HEK293T (cell line): ENCODE results near the gene CNTNAP1.

Source experiments
- ARNT ChIP-seq: fragments of 450-650 bp; IDR thresholded peaks from 2 replicates; pipeline ENCODE4 v1.6.1; 2017; ENCODE audit warnings: mild to moderate bottlenecking
- ELF4 ChIP-seq: fragments of 450-650 bp; IDR thresholded peaks from 2 replicates; pipeline ENCODE4 v1.6.1; 2017; ENCODE audit warnings: antibody characterized with exemption
- FOXM1 ChIP-seq: fragments of 450-650 bp; IDR thresholded peaks from 2 replicates; pipeline ENCODE4 v1.6.1; 2017; ENCODE audit warnings: mild to moderate bottlenecking, borderline replicate concordance
- TF ChIP-seq, protein P1 (sequence below): fragments of 450-650 bp; IDR thresholded peaks from 2 replicates; pipeline ENCODE4 v1.6.1; 2016

DNA sequence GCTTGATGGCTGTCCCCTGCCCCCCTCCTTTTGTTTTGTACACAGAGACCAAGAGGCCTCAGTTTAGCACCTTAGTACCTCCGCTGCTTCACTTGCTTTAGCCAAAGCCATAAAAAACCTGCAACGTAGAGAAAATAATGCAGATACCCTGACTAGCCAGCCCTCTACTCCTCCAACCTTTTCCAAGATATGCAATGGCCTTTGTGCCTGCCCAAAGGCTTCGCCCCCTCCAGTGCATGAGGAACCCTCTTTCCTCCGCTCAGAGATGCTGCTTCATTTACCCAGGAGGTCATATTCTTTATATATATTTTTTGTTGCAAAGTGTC, 17.0 kb downstream of the CNTNAP1 start:
- TF ChIP-seq ELF4 (no peak), ARNT (no peak), FOXM1 (no peak)
- TF ChIP-seq, protein P1, sequence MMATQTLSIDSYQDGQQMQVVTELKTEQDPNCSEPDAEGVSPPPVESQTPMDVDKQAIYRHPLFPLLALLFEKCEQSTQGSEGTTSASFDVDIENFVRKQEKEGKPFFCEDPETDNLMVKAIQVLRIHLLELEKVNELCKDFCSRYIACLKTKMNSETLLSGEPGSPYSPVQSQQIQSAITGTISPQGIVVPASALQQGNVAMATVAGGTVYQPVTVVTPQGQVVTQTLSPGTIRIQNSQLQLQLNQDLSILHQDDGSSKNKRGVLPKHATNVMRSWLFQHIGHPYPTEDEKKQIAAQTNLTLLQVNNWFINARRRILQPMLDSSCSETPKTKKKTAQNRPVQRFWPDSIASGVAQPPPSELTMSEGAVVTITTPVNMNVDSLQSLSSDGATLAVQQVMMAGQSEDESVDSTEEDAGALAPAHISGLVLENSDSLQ = no peak
